GM13977 (cell line): Measurements from ENCODE around the gene TSPOAP1.

Experiments used
- DNase-seq: peaks from one replicate; pipeline ENCODE4 v3.0.0; 2012; ENCODE audit warnings: low spot score
- in situ Hi-C: fragments of 300-500 bp; cut with MboI; formaldehyde crosslinking; loops from one replicate; pipeline ENCODE4 v1.12.0; 2022; ENCODE audit warnings: low sequenced_read_pairs, low pct_unique_long_range_greater_than_20kb, mixed read lengths, inconsistent platforms; ENCODE audit not compliant: unreplicated experiment
- TF ChIP-seq, protein P1 (sequence below): IDR thresholded peaks from 2 replicates; pipeline ENCODE4 v1.5.1; 2012; ENCODE audit warnings: mild to moderate bottlenecking, control low read depth; ENCODE audit not compliant: insufficient read depth; ENCODE audit errors: extremely low read depth, missing control alignments

The TSPOAP1 gene

DNA sequence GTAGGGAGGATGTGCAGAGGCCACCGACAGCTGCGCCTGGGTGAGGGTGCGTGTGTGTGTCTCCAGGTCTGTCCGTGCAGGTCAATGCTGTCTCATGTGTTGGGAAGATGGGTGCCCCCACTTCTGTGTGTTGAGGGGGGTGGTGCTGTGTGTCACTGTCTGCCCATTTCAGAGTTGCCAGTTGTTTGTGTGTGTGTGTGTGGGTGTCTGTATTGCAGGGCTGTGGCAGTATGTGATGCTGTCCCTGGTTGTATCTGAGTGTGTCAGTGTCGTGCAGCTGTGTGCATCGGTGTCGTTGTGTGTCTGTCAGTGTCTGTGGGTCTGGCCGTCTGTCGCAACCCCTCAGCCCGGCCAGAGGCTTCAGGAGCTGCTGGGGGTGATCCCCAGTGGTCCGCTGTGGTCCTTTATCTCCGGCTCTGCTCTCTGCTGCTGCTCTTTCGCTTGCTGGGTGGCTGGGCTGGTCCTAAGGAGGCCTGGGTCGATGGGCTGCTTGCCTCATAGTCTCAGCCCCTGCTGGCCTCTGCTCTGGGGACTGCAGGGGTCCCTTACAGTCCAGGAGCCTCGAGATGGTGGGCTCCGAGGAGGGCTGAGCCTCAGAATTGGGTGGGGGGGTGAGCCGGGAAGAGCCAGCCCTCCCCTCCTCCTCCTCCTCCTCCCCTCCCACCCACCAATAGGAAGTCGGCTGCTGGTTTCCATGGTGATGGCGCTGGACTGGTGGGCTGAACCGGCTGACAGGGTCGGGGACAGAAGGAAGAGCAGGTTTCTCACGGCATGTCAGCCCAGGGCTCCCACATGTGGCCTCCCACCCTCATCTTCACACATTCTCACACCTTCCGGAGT is at the start of gene TSPOAP1:
Gene TSPOAP1, minus strand, starts transcription at position 601 of the 840 bp plus-strand sequence. CDS start 875 bp downstream, outside the sequence.
- in situ Hi-C loops, result no loop called here
- TF ChIP-seq, protein P1, sequence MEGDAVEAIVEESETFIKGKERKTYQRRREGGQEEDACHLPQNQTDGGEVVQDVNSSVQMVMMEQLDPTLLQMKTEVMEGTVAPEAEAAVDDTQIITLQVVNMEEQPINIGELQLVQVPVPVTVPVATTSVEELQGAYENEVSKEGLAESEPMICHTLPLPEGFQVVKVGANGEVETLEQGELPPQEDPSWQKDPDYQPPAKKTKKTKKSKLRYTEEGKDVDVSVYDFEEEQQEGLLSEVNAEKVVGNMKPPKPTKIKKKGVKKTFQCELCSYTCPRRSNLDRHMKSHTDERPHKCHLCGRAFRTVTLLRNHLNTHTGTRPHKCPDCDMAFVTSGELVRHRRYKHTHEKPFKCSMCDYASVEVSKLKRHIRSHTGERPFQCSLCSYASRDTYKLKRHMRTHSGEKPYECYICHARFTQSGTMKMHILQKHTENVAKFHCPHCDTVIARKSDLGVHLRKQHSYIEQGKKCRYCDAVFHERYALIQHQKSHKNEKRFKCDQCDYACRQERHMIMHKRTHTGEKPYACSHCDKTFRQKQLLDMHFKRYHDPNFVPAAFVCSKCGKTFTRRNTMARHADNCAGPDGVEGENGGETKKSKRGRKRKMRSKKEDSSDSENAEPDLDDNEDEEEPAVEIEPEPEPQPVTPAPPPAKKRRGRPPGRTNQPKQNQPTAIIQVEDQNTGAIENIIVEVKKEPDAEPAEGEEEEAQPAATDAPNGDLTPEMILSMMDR, result no peak
- peak; percentile 80 for DNase-seq

GRCh38 chr17:58377661-58378060 is 49.1 kb upstream of the TSPOAP1 start:
- DNase-seq, result no peak
- TF ChIP-seq, protein P1, result no peak
- in situ Hi-C loops, result no loop called here

GRCh38 chr17:58377093-58377601 is 48.6 kb upstream of the TSPOAP1 start:
- no peak for DNase-seq
- in situ Hi-C loops, result no loop called here
- TF ChIP-seq, protein P1, result no peak

- TF ChIP-seq, protein P1, result no peak
- in situ Hi-C loops, result no loop called here
- no peak for DNase-seq
Observed at GRCh38 chr17:58376472-58377000, 47.9 kb upstream of the TSPOAP1 start.

- TF ChIP-seq, protein P1, result no peak
- in situ Hi-C loops, result no loop called here
- no peak for DNase-seq
Observed at GRCh38 chr17:58375811-58376210, 47.2 kb upstream of the TSPOAP1 start.

DNA sequence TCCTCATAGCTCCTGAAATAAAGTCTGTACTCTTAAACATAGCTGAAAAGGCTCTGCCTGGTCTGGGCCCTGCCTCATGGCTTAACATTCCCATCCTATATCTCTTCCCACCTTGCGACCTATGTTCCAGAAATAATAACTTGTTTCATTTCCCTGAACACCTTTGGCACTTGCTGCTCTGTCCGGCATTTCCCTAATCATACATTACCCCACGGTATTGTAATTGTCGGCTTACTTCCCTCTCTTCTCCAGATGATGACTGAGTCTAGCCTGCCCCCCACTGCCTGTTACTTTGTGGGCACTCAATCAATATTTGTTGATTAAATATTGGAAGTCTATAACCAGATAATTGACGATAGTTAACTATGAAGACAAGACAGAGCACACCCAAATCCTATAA is 46.7 kb upstream of the TSPOAP1 start:
- DNase-seq, result no peak
- in situ Hi-C loops, result no loop called here
- TF ChIP-seq, protein P1, result no peak
